K562 (cell line): Measurements from ENCODE around the gene EFNA2. TPM values are rescaled to one million over a fixed set of nuclear protein-coding genes. Genes with fewer than 3 reads are reported as not detected.

Source experiments
- COPS2 ChIP-seq: fragments of 450-650 bp; conservative IDR thresholded peaks from 2 replicates; pipeline ENCODE4 v1.6.1; 2016; ENCODE audit warnings: mild to moderate bottlenecking, moderate library complexity
- E2F6 ChIP-seq, 2 experiments: IDR thresholded peaks; 2 replicates each; pipeline ENCODE4 v1.6.1; 2011; ENCODE audit warnings: borderline replicate concordance in 1 of 2, control low read depth in 1 of 2, low read depth in 1 of 2, low read length in 1 of 2, mild to moderate bottlenecking in 1 of 2, mixed read lengths in 1 of 2, moderate library complexity in 1 of 2; ENCODE audit not compliant: insufficient read depth in 1 of 2, insufficient read length in 1 of 2, poor library complexity in 1 of 2, severe bottlenecking in 1 of 2; ENCODE audit errors: extremely low read depth in 1 of 2
- FOXM1 ChIP-seq, 2 experiments: fragments of 450-650 bp in 1 of 2; sonication (generic) in 1 of 2; formaldehyde crosslinking in 1 of 2; IDR thresholded peaks; 2 replicates each; pipeline versions ENCODE4 v1.6.1 to v1.9.0; 2017 to 2022; ENCODE audit warnings: low read depth in 2 of 2, mild to moderate bottlenecking in 2 of 2, missing genetic modification reagents in 1 of 2, moderate library complexity in 1 of 2
- SUPT5H ChIP-seq: fragments of 450-650 bp; IDR thresholded peaks from 2 replicates; pipeline ENCODE4 v1.6.1; 2016
- TEAD2 ChIP-seq: fragments of 450-650 bp; IDR thresholded peaks from 2 replicates; pipeline ENCODE4 v1.6.1; 2016; ENCODE audit warnings: missing genetic modification characterization, control low read depth, missing compliant biosample characterization
- ZNF696 ChIP-seq: fragments of 250-450 bp; sonication (Bioruptor Pico); conservative IDR thresholded peaks from 2 replicates; pipeline ENCODE4 v1.4.0; 2020; ENCODE audit warnings: mild to moderate bottlenecking, moderate library complexity
- polyA plus RNA-seq, 8 experiments: library from polyadenylated mRNA; depleted of rRNA in 4 of 8; stranded (reverse) in 5 of 8; unstranded in 3 of 8; fragments of >200 nt; fragmentation: Nextera tagmentation in 2 of 8; fragmentation: Illumina TruSeq in 1 of 8; extraction: Ambion mirVana in 2 of 8; extraction: Trizol in 1 of 8; gene quantifications; 2 replicates each; pipeline versions ENCODE4 v1.2.1 to v1.2.3, GENCODE V29; 2011 to 2014; ENCODE audit warnings: inconsistent platforms in 1 of 8, missing spikeins in 1 of 8
- total RNA-seq, 7 experiments: library from RNA; depleted of rRNA in 6 of 7; stranded (reverse); fragments of >200 nt in 6 of 7; fragmentation: Illumina TruSeq in 2 of 7; extraction: Trizol in 2 of 7; gene quantifications; 2 replicates each; pipeline versions ENCODE4 v1.2.1 to v1.2.3, GENCODE V29; 2011 to 2021; ENCODE audit warnings: low replicate concordance in 1 of 7
- TF ChIP-seq, protein P1 (sequence below), 3 experiments: fragments of 200-800 bp in 1 of 3; sonication (Bioruptor generic) in 1 of 3; sonication (generic) in 1 of 3; formaldehyde crosslinking in 1 of 3; IDR thresholded peaks; 2 replicates each; pipeline versions ENCODE4 v1.6.1 to v1.8.0; 2016 to 2022; ENCODE audit warnings: mild to moderate bottlenecking in 2 of 3, missing compliant biosample characterization in 2 of 3, missing genetic modification characterization in 2 of 3, missing genetic modification reagents in 1 of 3
- TF ChIP-seq, protein P2 (sequence below): sonication (generic); formaldehyde crosslinking; IDR thresholded peaks from 2 replicates; pipeline ENCODE4 v1.8.0; 2022; ENCODE audit warnings: mild to moderate bottlenecking, missing genetic modification reagents, borderline replicate concordance
- TF ChIP-seq, protein P3 (sequence below), 3 experiments: fragments of 200-800 bp in 1 of 3; fragments of 250-450 bp in 1 of 3; fragments of 450-650 bp in 1 of 3; sonication (Bioruptor Pico) in 1 of 3; sonication (Bioruptor generic) in 1 of 3; formaldehyde crosslinking in 1 of 3; IDR thresholded peaks; 2 replicates each; pipeline versions ENCODE4 v1.6.1 to v1.8.0; 2016 to 2022; ENCODE audit warnings: mild to moderate bottlenecking in 2 of 3, missing genetic modification characterization in 2 of 3, missing compliant biosample characterization in 1 of 3, moderate library complexity in 1 of 3
- TF ChIP-seq, protein P4 (sequence below): fragments of 450-650 bp; IDR thresholded peaks from 2 replicates; pipeline ENCODE4 v1.6.1; 2017; ENCODE audit warnings: antibody characterized with exemption, mild to moderate bottlenecking

EFNA2 gene
- total and polyA plus RNA-seq, 9 of the 15 experiments (the other 6 are each of a cell fraction or from before 2014, with no cell fraction given), result 0.11 to 0.44 (median 0.15) TPM; not detected in 6

DNA sequence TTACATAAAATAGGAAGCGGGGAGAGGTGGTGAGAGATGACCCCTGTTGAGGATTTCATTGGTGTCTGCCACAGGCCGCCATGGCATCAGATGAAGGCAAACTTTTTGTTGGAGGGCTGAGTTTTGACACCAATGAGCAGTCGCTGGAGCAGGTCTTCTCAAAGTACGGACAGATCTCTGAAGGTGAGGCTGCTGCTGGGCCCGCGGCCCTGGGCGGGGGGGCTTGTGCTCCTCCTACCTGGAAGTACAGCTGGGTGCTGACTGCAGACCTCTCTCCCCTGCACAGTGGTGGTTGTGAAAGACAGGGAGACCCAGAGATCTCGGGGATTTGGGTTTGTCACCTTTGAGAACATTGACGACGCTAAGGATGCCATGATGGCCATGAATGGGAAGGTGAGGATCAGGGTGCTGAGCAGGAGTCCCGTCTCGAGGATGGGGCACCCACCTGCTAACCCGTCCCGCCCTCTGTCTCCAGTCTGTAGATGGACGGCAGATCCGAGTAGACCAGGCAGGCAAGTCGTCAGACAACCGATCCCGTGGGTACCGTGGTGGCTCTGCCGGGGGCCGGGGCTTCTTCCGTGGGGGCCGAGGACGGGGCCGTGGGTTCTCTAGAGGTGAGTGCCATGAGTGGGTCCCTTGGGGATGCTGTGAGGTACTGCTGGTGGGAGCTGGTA is 14.7 kb upstream of the EFNA2 start (continued):
- TF ChIP-seq, protein P1, sequence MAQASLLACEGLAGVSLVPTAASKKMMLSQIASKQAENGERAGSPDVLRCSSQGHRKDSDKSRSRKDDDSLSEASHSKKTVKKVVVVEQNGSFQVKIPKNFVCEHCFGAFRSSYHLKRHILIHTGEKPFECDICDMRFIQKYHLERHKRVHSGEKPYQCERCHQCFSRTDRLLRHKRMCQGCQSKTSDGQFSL (CRISPR knock-in tag; IDR thresholded peaks at IDR 0.05), result no peak
- TF ChIP-seq, protein P1 (tag; IDR thresholded peaks at IDR 0.05), result no peak
- no peak for TF ChIP-seq ZNF696 (CRISPR knock-in tag)
- TF ChIP-seq, protein P2, sequence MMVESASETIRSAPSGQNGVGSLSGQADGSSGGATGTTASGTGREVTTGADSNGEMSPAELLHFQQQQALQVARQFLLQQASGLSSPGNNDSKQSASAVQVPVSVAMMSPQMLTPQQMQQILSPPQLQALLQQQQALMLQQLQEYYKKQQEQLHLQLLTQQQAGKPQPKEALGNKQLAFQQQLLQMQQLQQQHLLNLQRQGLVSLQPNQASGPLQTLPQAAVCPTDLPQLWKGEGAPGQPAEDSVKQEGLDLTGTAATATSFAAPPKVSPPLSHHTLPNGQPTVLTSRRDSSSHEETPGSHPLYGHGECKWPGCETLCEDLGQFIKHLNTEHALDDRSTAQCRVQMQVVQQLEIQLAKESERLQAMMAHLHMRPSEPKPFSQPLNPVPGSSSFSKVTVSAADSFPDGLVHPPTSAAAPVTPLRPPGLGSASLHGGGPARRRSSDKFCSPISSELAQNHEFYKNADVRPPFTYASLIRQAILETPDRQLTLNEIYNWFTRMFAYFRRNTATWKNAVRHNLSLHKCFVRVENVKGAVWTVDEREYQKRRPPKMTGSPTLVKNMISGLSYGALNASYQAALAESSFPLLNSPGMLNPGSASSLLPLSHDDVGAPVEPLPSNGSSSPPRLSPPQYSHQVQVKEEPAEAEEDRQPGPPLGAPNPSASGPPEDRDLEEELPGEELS (CRISPR knock-in tag), result no peak
- TF ChIP-seq FOXM1 (IDR thresholded peaks at IDR 0.05; ENCODE audit: low read depth), result no peak
- no peak for TF ChIP-seq FOXM1 (CRISPR knock-in tag; IDR thresholded peaks at IDR 0.05; ENCODE audit: low read depth)
- TF ChIP-seq, protein P3, sequence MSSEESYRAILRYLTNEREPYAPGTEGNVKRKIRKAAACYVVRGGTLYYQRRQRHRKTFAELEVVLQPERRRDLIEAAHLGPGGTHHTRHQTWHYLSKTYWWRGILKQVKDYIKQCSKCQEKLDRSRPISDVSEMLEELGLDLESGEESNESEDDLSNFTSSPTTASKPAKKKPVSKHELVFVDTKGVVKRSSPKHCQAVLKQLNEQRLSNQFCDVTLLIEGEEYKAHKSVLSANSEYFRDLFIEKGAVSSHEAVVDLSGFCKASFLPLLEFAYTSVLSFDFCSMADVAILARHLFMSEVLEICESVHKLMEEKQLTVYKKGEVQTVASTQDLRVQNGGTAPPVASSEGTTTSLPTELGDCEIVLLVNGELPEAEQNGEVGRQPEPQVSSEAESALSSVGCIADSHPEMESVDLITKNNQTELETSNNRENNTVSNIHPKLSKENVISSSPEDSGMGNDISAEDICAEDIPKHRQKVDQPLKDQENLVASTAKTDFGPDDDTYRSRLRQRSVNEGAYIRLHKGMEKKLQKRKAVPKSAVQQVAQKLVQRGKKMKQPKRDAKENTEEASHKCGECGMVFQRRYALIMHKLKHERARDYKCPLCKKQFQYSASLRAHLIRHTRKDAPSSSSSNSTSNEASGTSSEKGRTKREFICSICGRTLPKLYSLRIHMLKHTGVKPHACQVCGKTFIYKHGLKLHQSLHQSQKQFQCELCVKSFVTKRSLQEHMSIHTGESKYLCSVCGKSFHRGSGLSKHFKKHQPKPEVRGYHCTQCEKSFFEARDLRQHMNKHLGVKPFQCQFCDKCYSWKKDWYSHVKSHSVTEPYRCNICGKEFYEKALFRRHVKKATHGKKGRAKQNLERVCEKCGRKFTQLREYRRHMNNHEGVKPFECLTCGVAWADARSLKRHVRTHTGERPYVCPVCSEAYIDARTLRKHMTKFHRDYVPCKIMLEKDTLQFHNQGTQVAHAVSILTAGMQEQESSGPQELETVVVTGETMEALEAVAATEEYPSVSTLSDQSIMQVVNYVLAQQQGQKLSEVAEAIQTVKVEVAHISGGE (CRISPR knock-in tag; IDR thresholded peaks at IDR 0.05), result peak in 1 of 3 experiments; percentile 4; a peak in 1 of 6 replicates
- TF ChIP-seq SUPT5H, result peak; percentile 51; the same call in 1 of the 2 replicates
- no peak for TF ChIP-seq COPS2
- TF ChIP-seq TEAD2 (tag), result no peak
- TF ChIP-seq, protein P4, sequence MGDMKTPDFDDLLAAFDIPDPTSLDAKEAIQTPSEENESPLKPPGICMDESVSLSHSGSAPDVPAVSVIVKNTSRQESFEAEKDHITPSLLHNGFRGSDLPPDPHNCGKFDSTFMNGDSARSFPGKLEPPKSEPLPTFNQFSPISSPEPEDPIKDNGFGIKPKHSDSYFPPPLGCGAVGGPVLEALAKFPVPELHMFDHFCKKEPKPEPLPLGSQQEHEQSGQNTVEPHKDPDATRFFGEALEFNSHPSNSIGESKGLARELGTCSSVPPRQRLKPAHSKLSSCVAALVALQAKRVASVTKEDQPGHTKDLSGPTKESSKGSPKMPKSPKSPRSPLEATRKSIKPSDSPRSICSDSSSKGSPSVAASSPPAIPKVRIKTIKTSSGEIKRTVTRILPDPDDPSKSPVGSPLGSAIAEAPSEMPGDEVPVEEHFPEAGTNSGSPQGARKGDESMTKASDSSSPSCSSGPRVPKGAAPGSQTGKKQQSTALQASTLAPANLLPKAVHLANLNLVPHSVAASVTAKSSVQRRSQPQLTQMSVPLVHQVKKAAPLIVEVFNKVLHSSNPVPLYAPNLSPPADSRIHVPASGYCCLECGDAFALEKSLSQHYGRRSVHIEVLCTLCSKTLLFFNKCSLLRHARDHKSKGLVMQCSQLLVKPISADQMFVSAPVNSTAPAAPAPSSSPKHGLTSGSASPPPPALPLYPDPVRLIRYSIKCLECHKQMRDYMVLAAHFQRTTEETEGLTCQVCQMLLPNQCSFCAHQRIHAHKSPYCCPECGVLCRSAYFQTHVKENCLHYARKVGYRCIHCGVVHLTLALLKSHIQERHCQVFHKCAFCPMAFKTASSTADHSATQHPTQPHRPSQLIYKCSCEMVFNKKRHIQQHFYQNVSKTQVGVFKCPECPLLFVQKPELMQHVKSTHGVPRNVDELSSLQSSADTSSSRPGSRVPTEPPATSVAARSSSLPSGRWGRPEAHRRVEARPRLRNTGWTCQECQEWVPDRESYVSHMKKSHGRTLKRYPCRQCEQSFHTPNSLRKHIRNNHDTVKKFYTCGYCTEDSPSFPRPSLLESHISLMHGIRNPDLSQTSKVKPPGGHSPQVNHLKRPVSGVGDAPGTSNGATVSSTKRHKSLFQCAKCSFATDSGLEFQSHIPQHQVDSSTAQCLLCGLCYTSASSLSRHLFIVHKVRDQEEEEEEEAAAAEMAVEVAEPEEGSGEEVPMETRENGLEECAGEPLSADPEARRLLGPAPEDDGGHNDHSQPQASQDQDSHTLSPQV, result no peak
- TF ChIP-seq E2F6 (IDR thresholded peaks at IDR 0.05; ENCODE audit: borderline replicate concordance in 1 of 2, extremely low read depth in 1 of 2, insufficient read depth in 1 of 2, insufficient read length in 1 of 2, low read depth in 1 of 2, low read length in 1 of 2, poor library complexity in 1 of 2, severe bottlenecking in 1 of 2), result peak in 1 of 2 experiments; percentile 59
